Lung (tissue), 12 donors: ENCODE results near the gene TUBGCP2. TPM values are rescaled to one million over a fixed set of nuclear protein-coding genes. Genes with fewer than 3 reads are reported as not detected.
A peak's percentile ranks its signal among the peaks of the same experiment; 100 is the strongest.

Source experiments
- ATAC-seq: fragments of 200-7000 bp; cut with Tn5 transposase; one replicate; pipeline ENCODE4 v1.9.1; 2020; ENCODE audit warnings: moderate number of reproducible peaks; ENCODE audit not compliant: insufficient read depth, low FRiP score
- DNase-seq, 3 donors: peaks; one replicate each; pipeline ENCODE4 v3.0.0-alpha.2; 2013 to 2017
- H3K27ac ChIP-seq, 2 donors: one replicate each; pipeline ENCODE4 v1.5.1; 2013; ENCODE audit warnings: mild to moderate bottlenecking in 2 of 2, moderate library complexity in 2 of 2, control low read depth in 1 of 2, inconsistent platforms in 1 of 2, low read depth in 1 of 2, low read length in 1 of 2
- H3K27me3 ChIP-seq, 3 donors: one replicate each; pipeline ENCODE4 v1.5.1; 2013; ENCODE audit warnings: low read length in 2 of 3; ENCODE audit not compliant: control insufficient read depth in 3 of 3, insufficient read depth in 3 of 3
- H3K36me3 ChIP-seq, 4 donors: one replicate each; pipeline ENCODE4 v1.5.1; 2013; ENCODE audit warnings: low read length in 4 of 4, mild to moderate bottlenecking in 1 of 4, moderate library complexity in 1 of 4; ENCODE audit not compliant: control insufficient read depth in 4 of 4, insufficient read depth in 4 of 4
- H3K4me1 ChIP-seq, 5 donors: one replicate each; pipeline ENCODE4 v1.5.1; 2013; ENCODE audit warnings: low read length in 5 of 5, mild to moderate bottlenecking in 2 of 5, moderate library complexity in 1 of 5; ENCODE audit not compliant: control insufficient read depth in 5 of 5, insufficient read depth in 5 of 5
- H3K4me3 ChIP-seq: one replicate; pipeline ENCODE4 v1.5.1; 2013; ENCODE audit warnings: mild to moderate bottlenecking, control low read depth, moderate library complexity
- H3K9ac ChIP-seq, 2 donors: one replicate each; pipeline ENCODE4 v1.5.1; 2013; ENCODE audit warnings: low read length in 2 of 2, control low read depth in 1 of 2; ENCODE audit not compliant: insufficient read depth in 1 of 2
- H3K9me3 ChIP-seq, 4 donors: one replicate each; pipeline ENCODE4 v1.5.1; 2013; ENCODE audit warnings: low read length in 3 of 4, mild to moderate bottlenecking in 1 of 4, moderate library complexity in 1 of 4; ENCODE audit not compliant: control insufficient read depth in 4 of 4, insufficient read depth in 3 of 4
- WGBS, 2 donors: extraction: QIAGEN DNeasy Blood & Tissue Kit; methylation state at CpG; one replicate each; pipeline ENCODE4 v1.1.7; 2013; 5-methylcytosine and 5-hydroxymethylcytosine counted together
- polyA plus RNA-seq, 2 donors: library from polyadenylated mRNA; stranded (reverse); fragments of 200-250 nt; gene quantifications; one replicate each; pipeline ENCODE4 v1.2.1, GENCODE V29; 2013
- total RNA-seq, 2 donors: library from RNA; depleted of rRNA in 1 of 2; stranded (reverse); fragments of >200 nt in 1 of 2; gene quantifications; one replicate each; pipeline ENCODE4 v1.2.1, GENCODE V29; 2014 to 2021
- TF ChIP-seq, protein P1 (sequence below): IDR thresholded peaks from 2 replicates; pipeline ENCODE4 v1.5.1; 2012; ENCODE audit warnings: mild to moderate bottlenecking; ENCODE audit errors: control extremely low read depth, extremely low read depth
- donor health status: control.
- donor health status: control.
- donor health status: Bipolar disorder and iron deficiency.
- donor health status: healthy.
- donor health status: DM: yes; HTN: yes; CAD: no.

TUBGCP2 gene
- total and polyA plus RNA-seq, 4 donors, result 39.2 to 66.2 (median 53.8) TPM

GRCh38 chr10:133264461-133264860, 44.2 kb downstream of the TUBGCP2 start:
- no peaks in the 10 kb centered on the region for H3K9me3 ChIP-seq
- 52 to 59% methylated on average over 9 of the region's 9 CpGs for WGBS, 2 donors
- peaks cover 0 to 5% (median 0%) of the 10 kb centered on the region in 4 donors for H3K36me3 ChIP-seq
- H3K4me1 ChIP-seq, result peaks cover 2 to 26% (median 3%) of the 10 kb centered on the region in 5 donors
- ATAC-seq, result no peak
- no peak overlapping the region for H3K4me3 ChIP-seq
- TF ChIP-seq, protein P1, sequence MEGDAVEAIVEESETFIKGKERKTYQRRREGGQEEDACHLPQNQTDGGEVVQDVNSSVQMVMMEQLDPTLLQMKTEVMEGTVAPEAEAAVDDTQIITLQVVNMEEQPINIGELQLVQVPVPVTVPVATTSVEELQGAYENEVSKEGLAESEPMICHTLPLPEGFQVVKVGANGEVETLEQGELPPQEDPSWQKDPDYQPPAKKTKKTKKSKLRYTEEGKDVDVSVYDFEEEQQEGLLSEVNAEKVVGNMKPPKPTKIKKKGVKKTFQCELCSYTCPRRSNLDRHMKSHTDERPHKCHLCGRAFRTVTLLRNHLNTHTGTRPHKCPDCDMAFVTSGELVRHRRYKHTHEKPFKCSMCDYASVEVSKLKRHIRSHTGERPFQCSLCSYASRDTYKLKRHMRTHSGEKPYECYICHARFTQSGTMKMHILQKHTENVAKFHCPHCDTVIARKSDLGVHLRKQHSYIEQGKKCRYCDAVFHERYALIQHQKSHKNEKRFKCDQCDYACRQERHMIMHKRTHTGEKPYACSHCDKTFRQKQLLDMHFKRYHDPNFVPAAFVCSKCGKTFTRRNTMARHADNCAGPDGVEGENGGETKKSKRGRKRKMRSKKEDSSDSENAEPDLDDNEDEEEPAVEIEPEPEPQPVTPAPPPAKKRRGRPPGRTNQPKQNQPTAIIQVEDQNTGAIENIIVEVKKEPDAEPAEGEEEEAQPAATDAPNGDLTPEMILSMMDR, result no peak
- no peak overlapping the region for H3K9ac ChIP-seq
- H3K27ac ChIP-seq, result no peak overlapping the region
- H3K27me3 ChIP-seq, result no peaks in the 10 kb centered on the region
- no peak for DNase-seq

- Histone ChIP-seq H3K27ac (no peak overlapping the region), H3K9ac (no peak overlapping the region), H3K4me1 (peaks cover 2 to 34% (median 5%) of the 10 kb centered on the region in 5 donors), H3K4me3 (no peak overlapping the region), H3K9me3 (no peaks in the 10 kb centered on the region), H3K36me3 (no peaks in the 10 kb centered on the region), H3K27me3 (no peaks in the 10 kb centered on the region)
- TF ChIP-seq, protein P1, result no peak
- 90 to 93% methylated on average over 10 of the region's 10 CpGs for WGBS, 2 donors
- DNase-seq, result no peak
- no peak for ATAC-seq
Observed at GRCh38 chr10:133263674-133264073, 45.0 kb downstream of the TUBGCP2 start.

DNA sequence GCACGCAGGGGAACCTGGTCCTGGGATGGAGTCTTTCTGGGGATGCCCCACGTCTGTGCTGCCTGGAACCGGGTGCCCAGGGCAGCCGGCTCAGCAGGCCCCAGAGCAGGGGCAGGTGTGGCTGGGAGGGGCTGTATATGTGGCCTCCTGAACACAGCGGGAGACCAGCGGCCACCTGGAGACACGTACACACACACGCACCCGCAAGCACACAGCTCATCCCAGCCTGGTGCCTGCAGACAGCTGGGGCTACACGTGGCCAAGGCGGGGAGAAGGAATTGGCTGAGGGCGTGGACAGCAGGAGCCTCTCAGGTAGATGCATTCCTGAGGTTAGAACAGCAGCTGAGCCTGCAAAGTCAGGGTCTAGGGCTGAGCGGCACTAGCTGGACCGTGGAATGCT, 46.0 kb downstream of the TUBGCP2 start:
- ATAC-seq, result no peak
- no peaks in the 10 kb centered on the region for H3K36me3 ChIP-seq
- peak overlapping the region in 1 of 2 donors; percentile 9 for H3K27ac ChIP-seq
- no peaks in the 10 kb centered on the region for H3K9me3 ChIP-seq
- DNase-seq, result no peak
- H3K27me3 ChIP-seq, result no peaks in the 10 kb centered on the region
- H3K4me1 ChIP-seq, result peaks cover 2 to 39% (median 5%) of the 10 kb centered on the region in 5 donors
- no peak overlapping the region for H3K9ac ChIP-seq
- 81 to 89% methylated on average over 14 of the region's 14 CpGs for WGBS, 2 donors
- TF ChIP-seq, protein P1, result no peak
- H3K4me3 ChIP-seq, result no peak overlapping the region

DNA sequence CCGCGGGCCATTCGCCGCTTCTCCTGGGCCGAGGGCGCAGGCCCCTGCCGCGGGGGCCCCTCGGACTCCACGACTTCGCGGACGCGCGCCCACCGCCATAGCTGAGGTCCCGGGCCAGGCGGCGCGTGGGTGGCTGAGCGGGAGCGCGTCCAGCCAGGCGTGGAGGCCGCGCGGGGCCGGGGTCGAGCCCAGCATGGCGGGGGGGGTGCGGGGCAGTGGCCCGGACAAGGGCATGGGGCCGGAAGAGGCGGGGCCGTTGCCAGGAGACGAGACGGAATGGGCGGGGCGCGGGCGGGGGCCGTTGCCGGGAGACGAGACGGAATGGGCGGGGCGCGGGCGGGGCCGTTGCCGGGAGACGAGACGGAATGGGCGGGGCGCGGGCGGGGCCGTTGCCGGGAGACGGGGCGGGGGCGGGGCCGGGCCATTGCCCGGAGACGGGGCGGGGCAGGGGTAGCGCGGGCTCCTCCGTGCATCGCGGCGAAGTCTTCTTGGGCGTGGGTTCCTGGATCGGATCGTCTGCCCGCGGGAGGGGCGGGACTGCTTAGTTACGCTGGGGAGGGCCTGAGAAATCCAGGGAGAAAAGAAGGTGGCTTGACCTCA, 46.8 kb downstream of the TUBGCP2 start:
- peak; percentile 81 for ATAC-seq
- H3K4me3 ChIP-seq, result peak overlapping the region; percentile 58
- no peaks in the 10 kb centered on the region for H3K9me3 ChIP-seq
- H3K27me3 ChIP-seq, result no peaks in the 10 kb centered on the region
- H3K36me3 ChIP-seq, result no peaks in the 10 kb centered on the region
- TF ChIP-seq, protein P1, result no peak
- 1% methylated on average over 13 to 79 of the region's 79 CpGs for WGBS, 2 donors
- DNase-seq, result peak; percentile 69 to 88 (median 78)
- peak overlapping the region; percentile 89 to 96 for H3K27ac ChIP-seq
- H3K9ac ChIP-seq, result peak overlapping the region in 1 of 2 donors; percentile 42
- peaks cover 2 to 41% (median 5%) of the 10 kb centered on the region in 5 donors for H3K4me1 ChIP-seq
